ENCODE results near the gene TOP2B.

GRCh38 chr3:25554376-25554775 is 110.3 kb downstream of the TOP2B start:
- TF ChIP-seq CTCF (conservative IDR thresholded peaks at IDR 0.05; ENCODE audit: low read length) (no peak), EZH2phosphoT487 (IDR thresholded peaks at IDR 0.05; ENCODE audit: borderline replicate concordance) (no peak)
